Transverse colon (tissue), 4 donors: ENCODE data around the gene SHF.

Source experiments
- CTCF ChIP-seq, 5 experiments: fragments of 200-600 bp in 3 of 5; fragments of 450-650 bp in 2 of 5; sonication (generic) in 3 of 5; IDR thresholded peaks; 1 replicate in 2 of 5; 2 replicates in 3 of 5; pipeline ENCODE4 v1.5.1; 2016 to 2017; ENCODE audit warnings: antibody characterized with exemption in 5 of 5, inconsistent platforms in 3 of 5, mild to moderate bottlenecking in 2 of 5, moderate library complexity in 1 of 5
- POLR2AphosphoS5 ChIP-seq, 3 donors: sonication (generic); formaldehyde crosslinking; IDR thresholded peaks; one replicate each; pipeline ENCODE4 v1.6.1; 2016; ENCODE audit warnings: antibody characterized with exemption in 3 of 3

- TF ChIP-seq CTCF (IDR thresholded peaks at IDR 0.05) (no peak), POLR2AphosphoS5 (IDR thresholded peaks at IDR 0.05) (no peak)
These were observed 22.9 kb downstream of the SHF start for GRCh38 chr15:45164914-45165313.
